ENCODE results near the gene FBXL14. TPM values are rescaled to one million over a fixed set of nuclear protein-coding genes. Genes with fewer than 3 reads are reported as not detected.

FBXL14 gene, protein sequence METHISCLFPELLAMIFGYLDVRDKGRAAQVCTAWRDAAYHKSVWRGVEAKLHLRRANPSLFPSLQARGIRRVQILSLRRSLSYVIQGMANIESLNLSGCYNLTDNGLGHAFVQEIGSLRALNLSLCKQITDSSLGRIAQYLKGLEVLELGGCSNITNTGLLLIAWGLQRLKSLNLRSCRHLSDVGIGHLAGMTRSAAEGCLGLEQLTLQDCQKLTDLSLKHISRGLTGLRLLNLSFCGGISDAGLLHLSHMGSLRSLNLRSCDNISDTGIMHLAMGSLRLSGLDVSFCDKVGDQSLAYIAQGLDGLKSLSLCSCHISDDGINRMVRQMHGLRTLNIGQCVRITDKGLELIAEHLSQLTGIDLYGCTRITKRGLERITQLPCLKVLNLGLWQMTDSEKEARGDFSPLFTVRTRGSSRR
- 5.6 and 8.1 TPM in 2 replicates for total RNA-seq

DNA sequence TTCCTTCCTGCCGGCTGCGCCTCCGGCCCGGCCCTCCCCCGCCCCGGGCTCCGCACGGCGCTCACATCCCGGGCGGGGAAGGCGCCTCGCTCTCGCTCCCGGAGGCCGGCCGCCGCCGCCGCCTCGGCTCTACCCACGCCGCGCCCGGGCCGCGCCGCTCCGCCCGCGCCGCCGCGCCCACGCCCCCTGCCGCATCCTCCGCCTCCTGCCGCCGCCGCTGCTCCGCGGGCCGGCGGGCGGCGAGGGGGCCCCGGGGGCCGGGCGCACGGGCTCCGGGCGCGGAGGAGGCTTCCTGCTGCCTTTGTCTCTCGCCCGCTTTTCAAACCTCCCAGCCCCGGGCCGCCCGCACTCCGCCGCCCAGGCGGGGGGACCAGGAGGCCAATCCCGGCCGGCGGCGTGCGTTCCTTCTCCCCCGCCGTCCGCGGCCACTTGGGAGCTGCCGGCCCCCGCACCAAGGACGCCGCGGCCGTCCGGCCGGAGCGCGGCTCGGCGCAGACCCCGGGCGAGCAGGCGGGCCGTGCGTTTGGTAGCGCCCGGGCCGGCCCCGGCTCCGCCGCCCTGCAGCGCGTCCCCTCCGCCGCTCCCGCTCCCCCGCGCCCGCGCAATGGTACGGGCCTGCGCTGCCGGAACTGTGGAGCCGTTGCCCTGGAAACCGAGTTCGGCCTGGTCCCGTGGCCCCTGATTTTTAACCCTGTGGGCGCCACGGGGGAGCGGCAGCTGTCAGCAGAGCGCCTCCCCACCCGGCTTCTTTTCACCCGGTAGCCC lies at the start of gene FBXL14:
TSS of gene FBXL14 (minus strand) at position 321 of the 765 bp plus-strand sequence. CDS start 515 bp downstream, outside the sequence.

DNA sequence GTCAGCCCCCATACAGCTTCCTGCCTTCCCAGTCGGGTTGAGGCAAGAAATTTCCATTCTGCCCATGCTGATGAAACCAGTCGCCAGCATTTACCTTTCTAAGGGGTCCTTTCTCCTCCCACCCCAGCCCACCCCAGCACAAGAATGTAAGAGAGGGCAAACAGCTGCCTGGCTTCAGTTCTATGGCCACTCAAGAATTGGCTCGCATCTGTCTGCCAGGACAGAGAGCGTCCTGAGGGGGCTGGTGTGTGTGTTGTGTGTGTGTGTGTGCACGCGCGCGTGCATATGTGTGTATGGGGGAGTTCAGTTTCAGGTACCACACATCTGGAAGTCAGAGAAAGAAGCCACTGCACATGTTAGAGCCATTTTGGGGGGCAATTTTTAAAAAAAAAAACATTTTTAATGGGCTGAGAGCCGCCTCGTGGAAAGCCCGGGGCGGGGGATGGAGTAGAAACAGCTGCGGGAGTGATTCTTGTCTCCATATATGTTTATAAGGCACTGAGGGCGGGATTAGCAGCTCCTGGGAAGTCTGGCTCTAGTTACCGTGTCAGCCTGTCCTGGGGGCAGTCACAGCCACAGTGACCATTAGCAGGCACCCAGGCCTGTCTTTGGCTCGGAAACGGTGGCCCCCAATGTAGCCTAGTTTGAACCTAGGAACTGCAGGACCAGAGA lies 34.4 kb upstream of the FBXL14 start, which contains the start of gene WNT5B:
TSS of gene WNT5B (plus strand) at position 566 of the 672 bp plus-strand sequence. CDS start 2,124 bp downstream, outside the sequence.

Other genes with a start within 250 kb of the FBXL14 start
- 13.4 and 14.0 TPM in 2 replicates for gene WNT5B, start 34.6 kb upstream of the FBXL14 start, total RNA-seq
- gene ADIPOR2, start 96.5 kb upstream of the FBXL14 start, total RNA-seq: 20.1 and 24.5 TPM in 2 replicates
- not detected in 2 replicates for gene LRTM2, start 226.0 kb upstream of the FBXL14 start, total RNA-seq

All from cardiac ventricle fibroblast (primary cell).